Astrocyte (in vitro differentiated cells and primary cell): ENCODE measurements around the gene PIK3C2B.

Source experiments
- CTCF ChIP-seq: IDR thresholded peaks from 2 replicates; pipeline ENCODE4 v1.5.1; 2011; ENCODE audit warnings: low read depth, mild to moderate bottlenecking, inconsistent platforms, low read length, moderate library complexity; ENCODE audit not compliant: insufficient read depth
- EZH2 ChIP-seq: IDR thresholded peaks from 2 replicates; pipeline ENCODE4 v1.6.1; 2012; ENCODE audit warnings: mild to moderate bottlenecking, low read length, inconsistent platforms; ENCODE audit not compliant: insufficient read depth

- TF ChIP-seq EZH2, result no peak
- no peak for TF ChIP-seq CTCF
These were observed 16.3 kb downstream of the PIK3C2B start for GRCh38 chr1:204478172-204478899.
